HCT116 (cell line): ENCODE results near the gene C1orf167. TPM values are rescaled to one million over a fixed set of nuclear protein-coding genes. Genes with fewer than 3 reads are reported as not detected.
A peak's percentile ranks its signal among the peaks of the same experiment; 100 is the strongest.

ENCODE experiments used
- ATAC-seq: fragments of 200-7000 bp; cut with Tn5 transposase; 2 replicates; pipeline ENCODE4 v1.9.1; 2020; ENCODE audit warnings: mild to moderate bottlenecking, moderate library complexity
- BruUV-seq: library from RNA; stranded (reverse); fragments of 400-500 nt; replicated peaks from 2 replicates; lab custom pipeline; 2021; lab: Mats Ljungman, UMichigan
- CTCF ChIA-PET: fragments of 300-600 bp; sonication (Branson Sonifier 250); formaldehyde crosslinking; loops from one replicate; lab custom pipeline; 2021; ENCODE audit warnings: antibody characterized with exemption; lab: Charles Lee
- POLR2A ChIA-PET: fragments of 300-600, 350-600 bp; sonication (Branson Sonifier 250); formaldehyde crosslinking; loops from one replicate; lab custom pipeline; 2021; ENCODE audit warnings: antibody characterized with exemption; lab: Charles Lee
- RAD21 ChIA-PET, 2 experiments: fragments of 300-600 bp; sonication (Branson Sonifier 250); formaldehyde crosslinking; loops; one replicate each; lab custom pipeline; 2023; ENCODE audit warnings: low total read pairs in 2 of 2; ENCODE audit not compliant: uncharacterized antibody in 2 of 2, unreplicated experiment in 2 of 2, low non-redundant PET in 1 of 2; lab: Charles Lee
- DNase-seq: peaks from one replicate; pipeline ENCODE4 v3.0.0-alpha.2; 2010; ENCODE audit warnings: low read depth, low spot score
- H2AFZ ChIP-seq: fragments of 200-600 bp; shearing (Covaris generic), sonication (generic); 2 replicates; pipeline ENCODE4 v1.6.1; 2017; ENCODE audit warnings: low read depth, mixed run types, mixed read lengths, antibody characterized with exemption, low read length; ENCODE audit not compliant: poor library complexity, severe bottlenecking
- H3K27ac ChIP-seq: 2 replicates; pipeline ENCODE4 v1.5.1; 2012; ENCODE audit warnings: low read depth, low read length
- H3K27me3 ChIP-seq: fragments of 200-600 bp; sonication (generic); 2 replicates; pipeline ENCODE4 v1.6.1; 2016; ENCODE audit warnings: mixed run types, low read length, mixed read lengths; ENCODE audit not compliant: insufficient read depth
- H3K36me3 ChIP-seq, 2 experiments: fragments of 200-500 bp in 1 of 2; fragments of 200-600 bp in 1 of 2; sonication (Bioruptor generic) in 1 of 2; sonication (generic) in 1 of 2; 2 replicates each; pipeline versions ENCODE4 v1.5.1 to v1.6.1; 2014 to 2016; ENCODE audit warnings: low read length in 2 of 2, inconsistent platforms in 1 of 2, mixed read lengths in 1 of 2, mixed run types in 1 of 2; ENCODE audit not compliant: insufficient read depth in 2 of 2, control insufficient read depth in 1 of 2
- H3K4me1 ChIP-seq, 2 experiments: fragments of 200-600 bp in 1 of 2; sonication (generic) in 1 of 2; 2 replicates each; pipeline versions ENCODE4 v1.5.1 to v1.6.1; 2012 to 2017; ENCODE audit warnings: low read length in 2 of 2, inconsistent platforms in 1 of 2, mild to moderate bottlenecking in 1 of 2, mixed read lengths in 1 of 2, mixed run types in 1 of 2, moderate library complexity in 1 of 2; ENCODE audit not compliant: insufficient read depth in 2 of 2, control insufficient read depth in 1 of 2
- H3K4me2 ChIP-seq: fragments of 200-600 bp; sonication (generic); 2 replicates; pipeline ENCODE4 v1.6.1; 2017; ENCODE audit warnings: mixed run types, low read length, mixed read lengths
- H3K4me3 ChIP-seq, 2 experiments: fragments of 200-600 bp in 1 of 2; sonication (generic) in 1 of 2; replicated peaks in 1 of 2; 2 replicates each; pipeline ENCODE4 v1.5.1; 2011 to 2016; ENCODE audit warnings: low read length in 2 of 2, control low read depth in 1 of 2, low read depth in 1 of 2, mild to moderate bottlenecking in 1 of 2, mixed read lengths in 1 of 2, mixed run types in 1 of 2
- H3K79me2 ChIP-seq: fragments of 200-600 bp; sonication (generic); 2 replicates; pipeline ENCODE4 v1.6.1; 2017; ENCODE audit warnings: mild to moderate bottlenecking, mixed run types, low read length, moderate library complexity, mixed read lengths; ENCODE audit not compliant: insufficient read depth
- H3K9ac ChIP-seq: fragments of 200-600 bp; sonication (generic); 2 replicates; pipeline ENCODE4 v1.6.1; 2016; ENCODE audit warnings: low read length, mixed read lengths
- H3K9me2 ChIP-seq: fragments of 200-600 bp; sonication (generic), shearing (Covaris generic); 2 replicates; pipeline ENCODE4 v1.6.1; 2017; ENCODE audit warnings: mixed run types, mild to moderate bottlenecking, moderate library complexity; ENCODE audit not compliant: insufficient read depth
- H3K9me3 ChIP-seq, 2 experiments: fragments of 200-500 bp in 1 of 2; fragments of 200-600 bp in 1 of 2; sonication (Bioruptor generic) in 1 of 2; sonication (generic) in 1 of 2; 2 replicates each; pipeline ENCODE4 v1.6.1; 2014 to 2017; ENCODE audit warnings: low read length in 2 of 2, mixed read lengths in 2 of 2, inconsistent platforms in 1 of 2, low read depth in 1 of 2, mild to moderate bottlenecking in 1 of 2, mixed run types in 1 of 2, moderate library complexity in 1 of 2; ENCODE audit not compliant: control insufficient read depth in 1 of 2, insufficient read depth in 1 of 2
- H4K20me1 ChIP-seq: fragments of 200-600 bp; sonication (generic), shearing (Covaris generic); 2 replicates; pipeline ENCODE4 v1.6.1; 2017; ENCODE audit warnings: mixed run types, mild to moderate bottlenecking, moderate library complexity; ENCODE audit not compliant: insufficient read depth
- ATF3 ChIP-seq: IDR thresholded peaks from 2 replicates; pipeline ENCODE4 v1.6.1; 2012
- CEBPB ChIP-seq: IDR thresholded peaks from 2 replicates; pipeline ENCODE4 v1.6.1; 2012; ENCODE audit warnings: low read depth
- EGR1 ChIP-seq: IDR thresholded peaks from 2 replicates; pipeline ENCODE4 v1.6.1; 2012; ENCODE audit warnings: low read depth
- ELF1 ChIP-seq: IDR thresholded peaks from 2 replicates; pipeline ENCODE4 v1.6.1; 2012; ENCODE audit warnings: low read depth, borderline replicate concordance
- FOSL1 ChIP-seq: IDR thresholded peaks from 2 replicates; pipeline ENCODE4 v1.6.1; 2012; ENCODE audit warnings: low read depth
- RAD21 ChIP-seq: IDR thresholded peaks from 2 replicates; pipeline ENCODE4 v1.6.1; 2012; ENCODE audit warnings: low read depth, mild to moderate bottlenecking
- SRF ChIP-seq: IDR thresholded peaks from 2 replicates; pipeline ENCODE4 v1.6.1; 2012; ENCODE audit warnings: low read depth
- ZFX ChIP-seq: fragments of 450-650 bp; IDR thresholded peaks from 2 replicates; pipeline ENCODE4 v1.6.1; 2017
- ZNF274 ChIP-seq: fragments of 200-500 bp; sonication (Bioruptor generic); IDR thresholded peaks from 2 replicates; pipeline ENCODE4 v1.6.1; 2014; ENCODE audit warnings: mild to moderate bottlenecking, low read depth, low read length, inconsistent platforms
- intact Hi-C: fragments of 100-400 bp; cut with micrococcal nuclease; formaldehyde crosslinking; loops from 2 replicates; pipeline ENCODE4 v1.10.0; 2022
- total RNA-seq: library from RNA; stranded (reverse); gene quantifications from one replicate; pipeline ENCODE4 v1.2.1, GENCODE V29; 2021; ENCODE audit not compliant: unreplicated experiment
- TF ChIP-seq, protein P1 (sequence below): IDR thresholded peaks from 2 replicates; pipeline ENCODE4 v1.6.1; 2012
- TF ChIP-seq, protein P2 (sequence below), 3 experiments: fragments of 200-600 bp in 1 of 3; sonication (generic) in 1 of 3; IDR thresholded peaks in 2 of 3; conservative IDR thresholded peaks in 1 of 3; 2 replicates each; pipeline ENCODE4 v1.5.1; 2012 to 2017; ENCODE audit warnings: low read depth in 2 of 3, low read length in 2 of 3, antibody characterized with exemption in 1 of 3, borderline replicate concordance in 1 of 3, control low read depth in 1 of 3, mild to moderate bottlenecking in 1 of 3, mixed read lengths in 1 of 3, mixed run types in 1 of 3, moderate library complexity in 1 of 3; ENCODE audit not compliant: insufficient read depth in 1 of 3

C1orf167 gene
- total RNA-seq, 1 experiment from 2014 or later: 0.12 TPM

DNA sequence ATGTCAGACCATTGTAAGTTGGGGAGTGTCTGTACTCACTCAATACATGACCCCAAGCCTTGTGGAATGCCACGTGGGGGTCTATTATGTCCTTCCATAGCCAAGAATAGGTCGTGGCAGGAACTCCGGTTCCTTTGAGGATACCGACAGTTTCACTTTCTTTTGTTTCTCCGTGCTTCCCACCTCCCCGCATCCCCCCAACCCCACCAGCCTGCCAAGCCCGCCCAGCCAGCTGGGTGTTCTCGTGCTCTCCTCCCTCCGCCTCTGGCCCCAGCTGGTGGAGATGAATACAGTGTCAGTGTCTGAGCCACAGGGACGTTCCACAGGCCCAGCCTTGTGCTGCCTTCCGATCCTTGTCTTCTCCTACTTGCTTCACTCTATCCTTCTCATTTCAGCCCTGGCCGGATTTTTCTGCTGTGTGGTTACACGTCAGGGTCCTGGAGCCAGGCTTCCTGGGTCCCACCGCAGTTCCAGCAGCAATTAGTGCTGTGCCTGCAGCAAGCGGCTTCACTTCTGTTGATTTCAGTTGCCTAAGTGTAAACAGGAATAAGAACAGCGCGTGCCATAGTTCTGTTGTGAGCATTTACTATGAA is 30.2 kb upstream of the C1orf167 start:
- no peak overlapping the region for H3K27ac ChIP-seq
- no peak for ATAC-seq
- no peaks in the 10 kb centered on the region for H4K20me1 ChIP-seq
- POLR2A ChIA-PET: no interaction called here
- CTCF ChIA-PET: no interaction called here
- no peaks in the 10 kb centered on the region for H3K27me3 ChIP-seq
- H3K4me2 ChIP-seq: peak overlapping the region; percentile 70
- no peaks in the 10 kb centered on the region for H3K79me2 ChIP-seq
- H3K9ac ChIP-seq: peak overlapping the region; percentile 30
- DNase-seq: no peak
- H3K4me3 ChIP-seq: peak overlapping the region in 1 of 2 experiments; percentile 40; a peak in 3 of 4 replicates
- no peaks in the 10 kb centered on the region for H3K36me3 ChIP-seq
- intact Hi-C loops: no loop called here
- RAD21 ChIA-PET: no interaction called here
- peaks cover 5 to 29% of the 10 kb centered on the region in 2 experiments for H3K4me1 ChIP-seq
- H3K9me3 ChIP-seq: no peaks in the 10 kb centered on the region
- peak overlapping the region; percentile 73 for H2AFZ ChIP-seq
- BruUV-seq: no TSS peak
- TF ChIP-seq, protein P1, sequence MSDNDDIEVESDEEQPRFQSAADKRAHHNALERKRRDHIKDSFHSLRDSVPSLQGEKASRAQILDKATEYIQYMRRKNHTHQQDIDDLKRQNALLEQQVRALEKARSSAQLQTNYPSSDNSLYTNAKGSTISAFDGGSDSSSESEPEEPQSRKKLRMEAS: no peak
- no peak for TF ChIP-seq ELF1
- TF ChIP-seq, protein P2, sequence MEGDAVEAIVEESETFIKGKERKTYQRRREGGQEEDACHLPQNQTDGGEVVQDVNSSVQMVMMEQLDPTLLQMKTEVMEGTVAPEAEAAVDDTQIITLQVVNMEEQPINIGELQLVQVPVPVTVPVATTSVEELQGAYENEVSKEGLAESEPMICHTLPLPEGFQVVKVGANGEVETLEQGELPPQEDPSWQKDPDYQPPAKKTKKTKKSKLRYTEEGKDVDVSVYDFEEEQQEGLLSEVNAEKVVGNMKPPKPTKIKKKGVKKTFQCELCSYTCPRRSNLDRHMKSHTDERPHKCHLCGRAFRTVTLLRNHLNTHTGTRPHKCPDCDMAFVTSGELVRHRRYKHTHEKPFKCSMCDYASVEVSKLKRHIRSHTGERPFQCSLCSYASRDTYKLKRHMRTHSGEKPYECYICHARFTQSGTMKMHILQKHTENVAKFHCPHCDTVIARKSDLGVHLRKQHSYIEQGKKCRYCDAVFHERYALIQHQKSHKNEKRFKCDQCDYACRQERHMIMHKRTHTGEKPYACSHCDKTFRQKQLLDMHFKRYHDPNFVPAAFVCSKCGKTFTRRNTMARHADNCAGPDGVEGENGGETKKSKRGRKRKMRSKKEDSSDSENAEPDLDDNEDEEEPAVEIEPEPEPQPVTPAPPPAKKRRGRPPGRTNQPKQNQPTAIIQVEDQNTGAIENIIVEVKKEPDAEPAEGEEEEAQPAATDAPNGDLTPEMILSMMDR (IDR thresholded peaks at IDR 0.05 in 2 of 3, conservative IDR thresholded peaks at IDR 0.05 in 1 of 3; ENCODE audit: borderline replicate concordance in 1 of 3, insufficient read depth in 1 of 3, low read depth in 2 of 3, low read length in 2 of 3): no peak
- no peak for TF ChIP-seq SRF
- TF ChIP-seq ZFX: no peak
- no peak for TF ChIP-seq ATF3
- TF ChIP-seq CEBPB: no peak
- TF ChIP-seq RAD21: no peak
- TF ChIP-seq FOSL1: no peak
- no peak for TF ChIP-seq EGR1
- no peak for TF ChIP-seq ZNF274
- no peaks in the 10 kb centered on the region for H3K9me2 ChIP-seq
